Tibial nerve (tissue), 4 donors: ENCODE results near the gene TMEM255B. TPM values are rescaled to one million over a fixed set of nuclear protein-coding genes. Genes with fewer than 3 reads are reported as not detected.

Source experiments
- DNase-seq, 2 donors: peaks; one replicate each; pipeline ENCODE4 v3.0.0-alpha.2; 2019; ENCODE audit warnings: low spot score in 2 of 2
- H3K27ac ChIP-seq, 4 donors: fragments of 200-600 bp; sonication (generic) in 3 of 4; one replicate each; pipeline ENCODE4 v1.5.1; 2017 to 2019; ENCODE audit warnings: mild to moderate bottlenecking in 1 of 4
- H3K27me3 ChIP-seq, 2 donors: fragments of 200-600 bp; sonication (generic) in 1 of 2; one replicate each; pipeline versions ENCODE4 v1.5.1 to v1.6.0; 2017 to 2019
- H3K36me3 ChIP-seq, 3 donors: fragments of 200-600 bp; sonication (generic); one replicate each; pipeline ENCODE4 v1.5.1; 2018 to 2019
- H3K4me1 ChIP-seq, 4 donors: fragments of 200-600 bp; sonication (generic) in 3 of 4; one replicate each; pipeline ENCODE4 v1.5.1; 2017 to 2019
- H3K4me3 ChIP-seq, 4 donors: fragments of 200-600 bp; sonication (generic) in 3 of 4; one replicate each; pipeline ENCODE4 v1.5.1; 2017 to 2019; ENCODE audit warnings: mild to moderate bottlenecking in 1 of 4, moderate library complexity in 1 of 4
- H3K9me3 ChIP-seq, 4 donors: fragments of 200-600 bp; sonication (generic) in 3 of 4; one replicate each; pipeline ENCODE4 v1.5.1; 2017 to 2019
- CTCF ChIP-seq, 5 experiments: fragments of 200-600 bp in 3 of 5; fragments of 450-650 bp in 2 of 5; sonication (generic) in 3 of 5; IDR thresholded peaks; one replicate each; pipeline ENCODE4 v1.5.1; 2016 to 2019; ENCODE audit warnings: antibody characterized with exemption in 5 of 5, mild to moderate bottlenecking in 3 of 5, moderate library complexity in 2 of 5
- EP300 ChIP-seq, 2 donors: sonication (generic); formaldehyde crosslinking; IDR thresholded peaks; one replicate each; pipeline ENCODE4 v1.6.1; 2017; ENCODE audit warnings: antibody characterized with exemption in 2 of 2, mild to moderate bottlenecking in 1 of 2
- POLR2A ChIP-seq, 2 donors: fragments of 450-650 bp; IDR thresholded peaks; one replicate each; pipeline ENCODE4 v1.6.1; 2017; ENCODE audit warnings: antibody characterized with exemption in 2 of 2, mild to moderate bottlenecking in 2 of 2, moderate library complexity in 2 of 2
- WGBS, 2 donors: methylation state at CpG; one replicate each; pipeline ENCODE4 v1.1.5; 2018; 5-methylcytosine and 5-hydroxymethylcytosine counted together
- total RNA-seq, 4 donors: library from RNA; depleted of rRNA; stranded (reverse); fragments of >200 nt; gene quantifications; one replicate each; pipeline ENCODE4 v1.1.0, GENCODE V29; 2016

TMEM255B gene
- total RNA-seq, 4 donors from 2014 or later = 3.3 to 21.6 (median 10.9) TPM

GRCh38 chr13:113804017-113804702 is 45.1 kb downstream of the TMEM255B start:
- Histone ChIP-seq H3K4me1 (peaks cover 0 to 16% (median 0%) of the 10 kb centered on the region in 4 donors), H3K36me3 (peaks cover 0 to 6% (median 0%) of the 10 kb centered on the region in 3 donors), H3K27ac (no peak overlapping the region), H3K4me3 (no peak overlapping the region), H3K9me3 (peaks cover 0 to 15% (median 0%) of the 10 kb centered on the region in 4 donors), H3K27me3 (no peaks in the 10 kb centered on the region)
- WGBS, 2 donors = 87 to 89% methylated on average over 26 to 31 of the region's 34 CpGs
- TF ChIP-seq CTCF (IDR thresholded peaks at IDR 0.05) (no peak), POLR2A (IDR thresholded peaks at IDR 0.05) (no peak), EP300 (IDR thresholded peaks at IDR 0.05) (no peak)
- no peak for DNase-seq

- Histone ChIP-seq H3K27ac (no peak overlapping the region), H3K9me3 (peaks cover 0 to 22% (median 0%) of the 10 kb centered on the region in 4 donors), H3K36me3 (no peaks in the 10 kb centered on the region), H3K4me3 (no peak overlapping the region), H3K4me1 (peaks cover 0 to 16% (median 0%) of the 10 kb centered on the region in 4 donors), H3K27me3 (no peaks in the 10 kb centered on the region)
- 89 to 92% methylated on average over 37 to 39 of the region's 39 CpGs for WGBS, 2 donors
- TF ChIP-seq POLR2A (IDR thresholded peaks at IDR 0.05) (no peak), EP300 (IDR thresholded peaks at IDR 0.05) (no peak), CTCF (IDR thresholded peaks at IDR 0.05) (no peak)
- no peak for DNase-seq
These were observed 45.8 kb downstream of the TMEM255B start for GRCh38 chr13:113804703-113805430.

GRCh38 chr13:113805431-113806103 is 46.5 kb downstream of the TMEM255B start:
- TF ChIP-seq EP300 (IDR thresholded peaks at IDR 0.05) (no peak), POLR2A (IDR thresholded peaks at IDR 0.05) (no peak), CTCF (IDR thresholded peaks at IDR 0.05) (no peak)
- WGBS, 2 donors = 87 to 96% methylated on average over 15 to 16 of the region's 27 CpGs
- Histone ChIP-seq H3K4me3 (no peak overlapping the region), H3K27me3 (no peaks in the 10 kb centered on the region), H3K27ac (no peak overlapping the region), H3K9me3 (peaks cover 0 to 23% (median 0%) of the 10 kb centered on the region in 4 donors), H3K4me1 (peaks cover 0 to 16% (median 0%) of the 10 kb centered on the region in 4 donors), H3K36me3 (no peaks in the 10 kb centered on the region)
- DNase-seq = no peak

DNA sequence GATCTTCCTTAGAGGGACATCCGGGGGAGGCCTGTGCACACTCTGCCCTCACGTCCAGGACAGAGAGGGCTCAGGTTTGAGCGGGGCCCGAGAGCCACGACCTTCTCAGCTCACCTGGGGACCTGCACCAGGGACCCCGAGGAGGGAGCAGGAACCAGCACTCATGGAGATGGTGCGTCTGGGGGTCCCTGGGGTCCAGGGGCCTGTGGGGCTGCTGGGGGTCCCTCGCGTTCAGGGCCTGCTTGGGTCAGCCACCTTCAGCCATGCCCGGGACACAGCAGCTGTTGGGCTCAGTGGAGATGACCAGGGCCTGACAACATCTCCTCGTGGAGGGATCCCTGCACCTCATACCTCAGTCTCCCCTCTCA is 47.1 kb downstream of the TMEM255B start:
- no peak overlapping the region for H3K4me3 ChIP-seq
- no peak overlapping the region for H3K27ac ChIP-seq
- 92 to 93% methylated on average over 10 to 11 of the region's 11 CpGs for WGBS, 2 donors
- no peak for DNase-seq
- no peaks in the 10 kb centered on the region for H3K27me3 ChIP-seq
- peaks cover 0 to 23% (median 0%) of the 10 kb centered on the region in 4 donors for H3K9me3 ChIP-seq
- no peaks in the 10 kb centered on the region for H3K36me3 ChIP-seq
- H3K4me1 ChIP-seq = peaks cover 0 to 16% (median 0%) of the 10 kb centered on the region in 4 donors
- no peak for TF ChIP-seq POLR2A (IDR thresholded peaks at IDR 0.05)
- TF ChIP-seq EP300 (IDR thresholded peaks at IDR 0.05) = no peak
- no peak for TF ChIP-seq CTCF (IDR thresholded peaks at IDR 0.05)
